Astrocyte (in vitro differentiated cells and primary cell): ENCODE measurements around the gene THADA. TPM values are rescaled to one million over a fixed set of nuclear protein-coding genes. Genes with fewer than 3 reads are reported as not detected.

ENCODE experiments used
- DNase-seq: peaks from one replicate; pipeline ENCODE4 v3.0.0-alpha.2; 2010; ENCODE audit warnings: low read depth
- FAIRE-seq: peaks from 2 replicates; lab custom pipeline; 2011; peaks lifted over from hg19 to GRCh38; lab: Jason Lieb, UNC
- H2AFZ ChIP-seq: 2 replicates; pipeline ENCODE4 v1.6.0; 2012; ENCODE audit warnings: low read depth, low read length, inconsistent platforms
- H3K27ac ChIP-seq: 2 replicates; pipeline ENCODE4 v1.5.1; 2011; ENCODE audit warnings: low read depth, low read length, inconsistent platforms
- H3K27me3 ChIP-seq: 2 replicates; pipeline ENCODE4 v1.6.0; 2011; ENCODE audit warnings: low read length, inconsistent platforms; ENCODE audit not compliant: insufficient read depth
- H3K36me3 ChIP-seq: 2 replicates; pipeline ENCODE4 v1.5.1; 2011; ENCODE audit warnings: low read length, inconsistent platforms; ENCODE audit not compliant: insufficient read depth
- H3K4me1 ChIP-seq: 2 replicates; pipeline ENCODE4 v1.5.1; 2011; ENCODE audit warnings: low read length, inconsistent platforms; ENCODE audit not compliant: insufficient read depth
- H3K4me2 ChIP-seq: 2 replicates; pipeline ENCODE4 v1.6.0; 2012; ENCODE audit warnings: low read length, inconsistent platforms
- H3K4me3 ChIP-seq: 2 replicates; pipeline ENCODE4 v1.5.1; 2011; ENCODE audit warnings: low read depth, mild to moderate bottlenecking, low read length, inconsistent platforms; ENCODE audit not compliant: insufficient read depth
- H3K79me2 ChIP-seq: 2 replicates; pipeline ENCODE4 v1.6.0; 2012; ENCODE audit warnings: mild to moderate bottlenecking, low read length, inconsistent platforms; ENCODE audit not compliant: insufficient read depth
- H3K9ac ChIP-seq: 2 replicates; pipeline ENCODE4 v1.6.0; 2012; ENCODE audit warnings: mild to moderate bottlenecking, low read length, inconsistent platforms
- H3K9me3 ChIP-seq: 2 replicates; pipeline ENCODE4 v1.5.1; 2012; ENCODE audit warnings: low read depth, mild to moderate bottlenecking, low read length, inconsistent platforms; ENCODE audit not compliant: insufficient read depth
- H4K20me1 ChIP-seq: 2 replicates; pipeline ENCODE4 v1.6.0; 2012; ENCODE audit warnings: low read length, inconsistent platforms; ENCODE audit not compliant: insufficient read depth
- H3K27ac Mint-ChIP-seq: one replicate; pipeline ENCODE4 v1.8.0; 2021; ENCODE audit warnings: mild to moderate bottlenecking, mixed read lengths; ENCODE audit not compliant: unreplicated experiment
- H3K27me3 Mint-ChIP-seq: one replicate; pipeline ENCODE4 v1.8.0; 2021; ENCODE audit warnings: low read depth, mixed read lengths; ENCODE audit not compliant: unreplicated experiment
- H3K36me3 Mint-ChIP-seq: one replicate; pipeline ENCODE4 v1.8.0; 2021; ENCODE audit warnings: low read depth, mixed read lengths; ENCODE audit not compliant: unreplicated experiment
- H3K4me1 Mint-ChIP-seq: one replicate; pipeline ENCODE4 v1.8.0; 2021; ENCODE audit warnings: low read depth, mixed read lengths; ENCODE audit not compliant: unreplicated experiment
- H3K4me3 Mint-ChIP-seq: one replicate; pipeline ENCODE4 v1.8.0; 2021; ENCODE audit warnings: mild to moderate bottlenecking, moderate library complexity, mixed read lengths; ENCODE audit not compliant: unreplicated experiment
- H3K9me3 Mint-ChIP-seq: one replicate; pipeline ENCODE4 v1.8.0; 2021; ENCODE audit warnings: mild to moderate bottlenecking, mixed read lengths; ENCODE audit not compliant: unreplicated experiment
- CTCF ChIP-seq: IDR thresholded peaks from 2 replicates; pipeline ENCODE4 v1.5.1; 2011; ENCODE audit warnings: low read depth, mild to moderate bottlenecking, inconsistent platforms, low read length, moderate library complexity; ENCODE audit not compliant: insufficient read depth
- EZH2 ChIP-seq: IDR thresholded peaks from 2 replicates; pipeline ENCODE4 v1.6.1; 2012; ENCODE audit warnings: mild to moderate bottlenecking, low read length, inconsistent platforms; ENCODE audit not compliant: insufficient read depth
- total RNA-seq: library from RNA; stranded (reverse); gene quantifications from 2 replicates; pipeline ENCODE4 v1.2.1, GENCODE V29; 2021

The THADA gene
- total RNA-seq, 1 donor from 2014 or later, result 16.2 TPM

- Histone ChIP-seq H3K79me2 (no peaks in the 10 kb centered on the region), H3K9ac (no peak overlapping the region), H2AFZ (no peak overlapping the region), H3K9me3 (no peaks in the 10 kb centered on the region), H3K4me3 (no peak overlapping the region), H3K4me2 (no peak overlapping the region), H3K4me1 (peaks cover under 1% of the 10 kb centered on the region), H4K20me1 (no peaks in the 10 kb centered on the region), H3K27ac (no peak overlapping the region), H3K36me3 (no peaks in the 10 kb centered on the region), H3K27me3 (no peaks in the 10 kb centered on the region)
- peaks cover 4% of the 10 kb centered on the region for H3K36me3 Mint-ChIP-seq
- TF ChIP-seq CTCF, result no peak
- no peak for TF ChIP-seq EZH2
- no peak overlapping the region for H3K27ac Mint-ChIP-seq
- peaks cover 27% of the 10 kb centered on the region for H3K4me1 Mint-ChIP-seq
- no peak overlapping the region for H3K4me3 Mint-ChIP-seq
- no peak for FAIRE-seq
- no peak for DNase-seq
- no peaks in the 10 kb centered on the region for H3K27me3 Mint-ChIP-seq
- H3K9me3 Mint-ChIP-seq, result no peaks in the 10 kb centered on the region
These were observed 175.4 kb downstream of the THADA start for GRCh38 chr2:43420389-43420801.

- DNase-seq, result no peak
- H3K9me3 Mint-ChIP-seq, result no peaks in the 10 kb centered on the region
- Histone ChIP-seq H3K79me2 (no peaks in the 10 kb centered on the region), H3K4me1 (no peaks in the 10 kb centered on the region), H3K4me2 (no peak overlapping the region), H3K27me3 (no peaks in the 10 kb centered on the region), H3K9me3 (no peaks in the 10 kb centered on the region), H4K20me1 (no peaks in the 10 kb centered on the region), H3K27ac (no peak overlapping the region), H2AFZ (no peak overlapping the region), H3K4me3 (no peak overlapping the region), H3K9ac (no peak overlapping the region), H3K36me3 (no peaks in the 10 kb centered on the region)
- FAIRE-seq, result no peak
- H3K27me3 Mint-ChIP-seq, result no peaks in the 10 kb centered on the region
- peaks cover 22% of the 10 kb centered on the region for H3K4me1 Mint-ChIP-seq
- TF ChIP-seq EZH2, result no peak
- no peak for TF ChIP-seq CTCF
- no peak overlapping the region for H3K27ac Mint-ChIP-seq
- H3K4me3 Mint-ChIP-seq, result no peak overlapping the region
- peaks cover 4% of the 10 kb centered on the region for H3K36me3 Mint-ChIP-seq
These were observed 176.0 kb downstream of the THADA start for GRCh38 chr2:43419876-43420275.

- Histone ChIP-seq H3K27ac (no peak overlapping the region), H3K4me2 (no peak overlapping the region), H3K36me3 (no peaks in the 10 kb centered on the region), H2AFZ (no peak overlapping the region), H3K4me1 (no peaks in the 10 kb centered on the region), H3K9me3 (no peaks in the 10 kb centered on the region), H3K4me3 (no peak overlapping the region), H4K20me1 (no peaks in the 10 kb centered on the region), H3K79me2 (no peaks in the 10 kb centered on the region), H3K9ac (no peak overlapping the region), H3K27me3 (no peaks in the 10 kb centered on the region)
- H3K9me3 Mint-ChIP-seq, result no peaks in the 10 kb centered on the region
- DNase-seq (no peak), FAIRE-seq (no peak)
- H3K4me3 Mint-ChIP-seq, result no peak overlapping the region
- no peak overlapping the region for H3K27ac Mint-ChIP-seq
- TF ChIP-seq CTCF (no peak), EZH2 (no peak)
- peaks cover 17% of the 10 kb centered on the region for H3K4me1 Mint-ChIP-seq
- no peaks in the 10 kb centered on the region for H3K27me3 Mint-ChIP-seq
- peaks cover 4% of the 10 kb centered on the region for H3K36me3 Mint-ChIP-seq
These were observed 176.6 kb downstream of the THADA start for GRCh38 chr2:43419243-43419642.
